RWPE1 (cell line): Measurements from ENCODE around the gene ZNF516.

ENCODE experiments used
- CTCF ChIA-PET: fragments of 350-600 bp; sonication (Branson Sonifier 250); formaldehyde crosslinking; extraction: SDS; loops from one replicate; lab custom pipeline; 2021; lab: Yijun Ruan, JAX
- POLR2A ChIA-PET: fragments of 400-600 bp; formaldehyde crosslinking; extraction: SDS; loops from one replicate; lab custom pipeline; 2020; ENCODE audit warnings: antibody characterized with exemption; ENCODE audit not compliant: low non-redundant PET; lab: Yijun Ruan, JAX
- DNase-seq: peaks from one replicate; pipeline ENCODE4 v3.0.0; 2012; ENCODE audit warnings: low spot score
- H3K27ac ChIP-seq: fragments of 450-650 bp; 2 replicates; pipeline ENCODE4 v1.5.1; 2017
- TF ChIP-seq, protein P1 (sequence below): fragments of 450-650 bp; conservative IDR thresholded peaks from 2 replicates; pipeline ENCODE4 v1.5.1; 2017; ENCODE audit warnings: low read depth, mild to moderate bottlenecking

ZNF516 gene

DNA sequence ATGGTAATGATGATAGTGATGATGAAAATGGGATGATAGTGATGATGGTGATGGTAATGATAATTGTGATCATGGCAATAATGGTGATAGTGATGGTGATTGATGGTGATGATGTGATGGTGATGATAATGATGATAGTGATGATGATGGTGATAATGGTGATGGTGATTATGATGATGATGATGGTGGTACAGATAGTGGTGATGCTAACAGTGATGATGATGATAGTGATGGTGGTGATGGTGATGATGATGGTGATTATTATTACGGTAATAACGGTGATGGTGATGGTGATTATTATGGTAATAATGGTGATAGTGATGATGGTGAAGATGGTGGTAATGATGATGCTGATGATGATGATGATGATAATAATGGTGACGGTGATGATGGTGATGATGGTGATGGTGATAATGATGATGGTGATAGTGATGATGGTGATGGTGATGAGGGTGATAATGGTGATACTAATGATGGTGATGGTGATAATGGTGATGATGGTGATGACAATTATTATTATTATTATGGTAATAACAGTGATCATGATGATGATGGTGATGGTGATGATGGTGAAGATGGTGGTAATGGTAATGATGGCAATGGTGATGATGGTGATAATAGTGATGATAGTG is 151.0 kb downstream of the ZNF516 start:
- POLR2A ChIA-PET: no interaction called here
- TF ChIP-seq, protein P1, sequence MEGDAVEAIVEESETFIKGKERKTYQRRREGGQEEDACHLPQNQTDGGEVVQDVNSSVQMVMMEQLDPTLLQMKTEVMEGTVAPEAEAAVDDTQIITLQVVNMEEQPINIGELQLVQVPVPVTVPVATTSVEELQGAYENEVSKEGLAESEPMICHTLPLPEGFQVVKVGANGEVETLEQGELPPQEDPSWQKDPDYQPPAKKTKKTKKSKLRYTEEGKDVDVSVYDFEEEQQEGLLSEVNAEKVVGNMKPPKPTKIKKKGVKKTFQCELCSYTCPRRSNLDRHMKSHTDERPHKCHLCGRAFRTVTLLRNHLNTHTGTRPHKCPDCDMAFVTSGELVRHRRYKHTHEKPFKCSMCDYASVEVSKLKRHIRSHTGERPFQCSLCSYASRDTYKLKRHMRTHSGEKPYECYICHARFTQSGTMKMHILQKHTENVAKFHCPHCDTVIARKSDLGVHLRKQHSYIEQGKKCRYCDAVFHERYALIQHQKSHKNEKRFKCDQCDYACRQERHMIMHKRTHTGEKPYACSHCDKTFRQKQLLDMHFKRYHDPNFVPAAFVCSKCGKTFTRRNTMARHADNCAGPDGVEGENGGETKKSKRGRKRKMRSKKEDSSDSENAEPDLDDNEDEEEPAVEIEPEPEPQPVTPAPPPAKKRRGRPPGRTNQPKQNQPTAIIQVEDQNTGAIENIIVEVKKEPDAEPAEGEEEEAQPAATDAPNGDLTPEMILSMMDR: no peak
- no peak for DNase-seq
- no peak overlapping the region for H3K27ac ChIP-seq
- CTCF ChIA-PET: no interaction called here

DNA sequence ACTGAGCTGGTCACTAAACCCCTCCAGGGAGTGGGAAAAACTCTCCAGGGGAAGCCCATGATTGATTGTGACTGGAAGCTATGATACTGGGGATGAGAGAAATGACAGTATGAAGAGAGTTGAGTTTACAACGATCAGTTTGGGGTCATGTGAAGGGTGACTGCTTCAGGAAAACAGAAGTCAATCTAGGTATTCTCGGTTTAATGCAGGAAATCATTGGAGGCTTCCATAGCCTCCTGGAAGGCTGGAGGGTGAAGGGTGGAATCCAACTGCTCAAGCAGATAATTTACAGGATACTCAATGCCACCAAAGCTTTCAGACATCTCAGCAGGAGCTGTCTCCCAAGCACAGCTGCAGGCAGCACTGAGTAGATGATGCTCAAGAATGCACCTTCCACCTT is 154.6 kb downstream of the ZNF516 start:
- POLR2A ChIA-PET: no interaction called here
- no peak overlapping the region for H3K27ac ChIP-seq
- CTCF ChIA-PET: no interaction called here
- DNase-seq: no peak
- TF ChIP-seq, protein P1: no peak

DNA sequence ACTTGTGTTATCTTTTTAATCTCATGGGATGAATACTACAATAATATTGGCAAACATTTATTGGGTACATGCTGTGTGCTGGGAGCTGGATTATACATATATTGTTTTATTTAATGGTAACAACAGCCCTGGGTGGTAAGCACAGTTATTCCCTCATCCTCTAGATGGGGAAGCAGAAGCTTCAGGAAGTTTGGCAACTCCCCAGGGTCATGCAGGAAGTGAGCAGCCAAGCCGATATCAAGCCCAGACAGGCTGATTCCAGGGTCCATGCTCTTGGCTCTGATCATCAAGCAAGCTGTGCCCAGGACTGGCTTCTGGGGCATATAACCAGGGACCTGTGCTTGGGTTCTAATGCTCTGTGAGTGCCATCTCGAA is 155.8 kb downstream of the ZNF516 start:
- TF ChIP-seq, protein P1: no peak
- CTCF ChIA-PET: interaction anchor here (0.6 kb wide), 1 partner anchor 26 kb away, joined by 3 read pairs; no protein-coding TSS in a partner anchor
- POLR2A ChIA-PET: no interaction called here
- no peak for DNase-seq
- H3K27ac ChIP-seq: no peak overlapping the region

DNA sequence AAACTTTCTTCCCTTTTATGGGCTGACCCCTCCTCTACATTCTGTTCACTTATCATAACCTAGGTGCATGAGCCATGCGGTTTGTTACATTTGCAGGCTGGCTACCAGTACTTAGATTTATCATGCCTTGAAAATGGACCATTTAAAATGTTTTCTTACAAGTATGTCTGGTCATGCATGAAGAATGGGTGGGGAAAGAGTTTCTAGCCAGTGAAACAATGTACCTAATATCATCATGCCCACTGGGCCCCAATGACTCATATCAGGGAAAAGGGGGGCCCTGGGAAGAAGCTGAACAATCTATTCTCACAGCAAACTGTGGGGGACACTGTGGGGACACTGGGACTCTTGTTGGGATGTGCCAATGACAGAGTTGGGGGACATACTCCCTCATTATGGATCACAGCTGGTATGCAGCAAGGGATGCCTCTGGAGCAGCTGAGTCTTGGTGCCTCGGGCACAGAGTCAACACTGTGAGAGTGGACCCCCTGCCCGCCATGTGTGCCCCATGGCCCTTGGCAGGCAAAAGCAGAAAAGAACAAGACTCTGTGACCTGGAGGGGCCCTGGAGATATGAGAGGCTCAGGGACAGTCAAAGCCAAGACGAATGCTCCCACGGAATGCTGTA is 156.3 kb downstream of the ZNF516 start:
- ChIA-PET POLR2A (no interaction called here), CTCF (interaction anchor here (0.6 kb wide), 1 partner anchor 25 kb away, joined by 3 read pairs; no protein-coding TSS in a partner anchor)
- H3K27ac ChIP-seq: no peak overlapping the region
- TF ChIP-seq, protein P1: no peak
- DNase-seq: no peak

DNA sequence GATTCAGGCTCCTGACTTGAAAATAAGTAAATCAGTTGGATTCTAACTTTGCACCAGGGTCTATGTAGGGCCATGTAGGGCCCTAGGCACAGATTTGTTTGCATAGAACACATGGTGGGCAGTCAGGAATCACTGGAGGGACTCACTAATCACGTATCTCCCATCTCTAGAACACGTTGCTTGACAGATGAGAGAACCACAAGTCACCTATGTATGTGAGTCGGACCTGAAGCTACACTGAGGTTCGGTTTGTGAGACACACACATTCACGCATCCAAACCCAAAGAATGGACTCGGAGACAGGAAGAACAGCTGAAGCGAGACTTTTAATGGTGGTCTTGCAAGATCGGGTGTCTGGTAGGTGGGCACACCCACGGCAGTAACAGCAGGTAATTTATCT is 157.0 kb downstream of the ZNF516 start:
- no peak for DNase-seq
- CTCF ChIA-PET: no interaction called here
- H3K27ac ChIP-seq: no peak overlapping the region
- POLR2A ChIA-PET: no interaction called here
- TF ChIP-seq, protein P1: no peak

DNA sequence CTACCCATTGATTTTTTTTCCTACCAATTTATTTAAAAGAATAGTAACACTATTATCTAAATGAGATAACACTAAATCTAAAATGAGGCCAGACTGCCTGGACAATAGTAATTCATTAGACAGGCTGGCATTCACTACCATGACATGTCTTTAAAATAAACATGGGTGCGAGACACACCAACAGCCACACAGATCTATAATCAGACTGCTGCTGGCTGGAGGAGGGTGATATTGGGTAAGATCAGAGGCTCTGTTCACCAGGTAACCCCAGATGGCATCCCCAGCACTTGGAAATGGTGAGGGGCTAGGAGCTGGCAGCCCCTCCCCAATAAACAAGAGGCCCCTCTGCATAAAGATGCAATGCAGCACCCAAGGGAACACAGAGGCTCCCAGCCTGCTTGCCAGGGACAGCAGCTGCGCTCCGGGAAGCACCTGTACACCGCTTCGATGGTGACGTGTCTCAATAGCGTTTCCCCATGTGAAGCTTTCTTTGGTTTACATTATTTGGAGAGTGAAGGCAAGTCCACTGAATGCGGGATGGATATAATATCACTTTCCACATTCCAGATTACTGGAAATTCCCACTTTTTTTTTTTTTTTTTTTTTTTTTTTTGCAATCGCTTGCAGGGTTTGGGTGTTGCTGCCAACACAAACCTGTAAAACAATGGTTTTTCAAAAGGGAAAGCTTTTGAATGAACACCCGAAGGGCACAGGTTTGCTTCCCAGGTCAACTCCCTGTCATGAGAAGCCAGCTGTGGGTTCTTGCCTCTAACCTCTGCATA is 159.0 kb downstream of the ZNF516 start:
- H3K27ac ChIP-seq: no peak overlapping the region
- CTCF ChIA-PET: interaction anchor here (0.7 kb wide), 1 partner anchor 246 kb away, joined by 5 read pairs; no protein-coding TSS in a partner anchor
- POLR2A ChIA-PET: no interaction called here
- no peak for DNase-seq
- TF ChIP-seq, protein P1: no peak
